Calu3 (cell line): ENCODE data around the gene CLEC9A. TPM values are rescaled to one million over a fixed set of nuclear protein-coding genes. Genes with fewer than 3 reads are reported as not detected.

ENCODE experiments used
- BruUV-seq: library from RNA; stranded (reverse); fragments of 400-500 nt; replicated peaks from 2 replicates; lab custom pipeline; 2021; lab: Mats Ljungman, UMichigan
- CTCF ChIA-PET: fragments of 300-600 bp; sonication (Branson Sonifier 250); formaldehyde crosslinking; loops from one replicate; lab custom pipeline; 2022; ENCODE audit warnings: antibody characterized with exemption; lab: Charles Lee
- DNase-seq: peaks from one replicate; pipeline ENCODE4 v3.0.0; 2022
- H3K27ac Mint-ChIP-seq: one replicate; pipeline ENCODE4 v1.8.0; 2022; ENCODE audit warnings: mixed read lengths; ENCODE audit not compliant: unreplicated experiment
- H3K27me3 Mint-ChIP-seq: one replicate; pipeline ENCODE4 v1.8.0; 2022; ENCODE audit warnings: mixed read lengths; ENCODE audit not compliant: unreplicated experiment
- H3K36me3 Mint-ChIP-seq: one replicate; pipeline ENCODE4 v1.8.0; 2022; ENCODE audit warnings: mild to moderate bottlenecking, moderate library complexity, mixed read lengths; ENCODE audit not compliant: insufficient read depth, unreplicated experiment
- H3K4me1 Mint-ChIP-seq: one replicate; pipeline ENCODE4 v1.8.0; 2022; ENCODE audit warnings: mild to moderate bottlenecking, low read depth, mixed read lengths; ENCODE audit not compliant: unreplicated experiment
- H3K4me3 Mint-ChIP-seq: one replicate; pipeline ENCODE4 v1.8.0; 2022; ENCODE audit warnings: mild to moderate bottlenecking, low read depth, moderate library complexity, mixed read lengths; ENCODE audit not compliant: unreplicated experiment
- H3K9me3 Mint-ChIP-seq: one replicate; pipeline ENCODE4 v1.8.0; 2022; ENCODE audit warnings: low read depth, mixed read lengths; ENCODE audit not compliant: unreplicated experiment
- intact Hi-C: fragments of 100-400 bp; cut with micrococcal nuclease; formaldehyde crosslinking; loops from one replicate; pipeline ENCODE4 v1.10.0; 2022; ENCODE audit not compliant: unreplicated experiment
- total RNA-seq: library from RNA; stranded (reverse); gene quantifications from 2 replicates; pipeline ENCODE4 v1.2.3, GENCODE V29; 2022
- TF ChIP-seq, protein P1 (sequence below): fragments of 200-600 bp; IDR thresholded peaks from one replicate; pipeline ENCODE4 v1.8.0; 2022; ENCODE audit warnings: antibody characterized with exemption; ENCODE audit not compliant: unreplicated experiment

Gene CLEC9A
- total RNA-seq, 1 experiment from 2014 or later = not detected

DNA sequence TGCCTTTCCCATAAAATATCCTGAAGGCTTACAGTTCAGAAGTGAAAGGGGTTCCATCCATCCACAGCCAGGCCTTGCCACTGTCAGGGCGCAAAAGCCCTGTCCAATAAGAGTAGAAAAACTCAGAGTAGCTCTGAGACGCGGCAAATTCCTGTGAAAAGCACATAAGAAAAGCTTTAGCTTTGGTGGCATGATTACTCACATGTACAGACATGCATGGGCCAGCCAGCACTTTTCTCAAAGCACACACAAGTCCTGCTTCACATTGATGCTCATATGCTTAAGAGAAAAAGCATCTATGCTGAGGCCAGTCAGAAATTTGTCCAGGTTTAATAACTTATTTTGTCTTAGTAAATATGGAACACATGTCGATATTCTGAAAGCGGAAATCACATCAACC lies 42.8 kb downstream of the CLEC9A start:
- Mint-ChIP-seq H3K27ac (no peak overlapping the region), H3K4me3 (no peak overlapping the region), H3K4me1 (peaks cover 13% of the 10 kb centered on the region), H3K9me3 (no peaks in the 10 kb centered on the region), H3K36me3 (no peaks in the 10 kb centered on the region), H3K27me3 (no peaks in the 10 kb centered on the region)
- TF ChIP-seq, protein P1, sequence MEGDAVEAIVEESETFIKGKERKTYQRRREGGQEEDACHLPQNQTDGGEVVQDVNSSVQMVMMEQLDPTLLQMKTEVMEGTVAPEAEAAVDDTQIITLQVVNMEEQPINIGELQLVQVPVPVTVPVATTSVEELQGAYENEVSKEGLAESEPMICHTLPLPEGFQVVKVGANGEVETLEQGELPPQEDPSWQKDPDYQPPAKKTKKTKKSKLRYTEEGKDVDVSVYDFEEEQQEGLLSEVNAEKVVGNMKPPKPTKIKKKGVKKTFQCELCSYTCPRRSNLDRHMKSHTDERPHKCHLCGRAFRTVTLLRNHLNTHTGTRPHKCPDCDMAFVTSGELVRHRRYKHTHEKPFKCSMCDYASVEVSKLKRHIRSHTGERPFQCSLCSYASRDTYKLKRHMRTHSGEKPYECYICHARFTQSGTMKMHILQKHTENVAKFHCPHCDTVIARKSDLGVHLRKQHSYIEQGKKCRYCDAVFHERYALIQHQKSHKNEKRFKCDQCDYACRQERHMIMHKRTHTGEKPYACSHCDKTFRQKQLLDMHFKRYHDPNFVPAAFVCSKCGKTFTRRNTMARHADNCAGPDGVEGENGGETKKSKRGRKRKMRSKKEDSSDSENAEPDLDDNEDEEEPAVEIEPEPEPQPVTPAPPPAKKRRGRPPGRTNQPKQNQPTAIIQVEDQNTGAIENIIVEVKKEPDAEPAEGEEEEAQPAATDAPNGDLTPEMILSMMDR = no peak
- no peak for DNase-seq
- CTCF ChIA-PET = no interaction called here
- BruUV-seq = no TSS peak
- intact Hi-C loops = no loop called here

DNA sequence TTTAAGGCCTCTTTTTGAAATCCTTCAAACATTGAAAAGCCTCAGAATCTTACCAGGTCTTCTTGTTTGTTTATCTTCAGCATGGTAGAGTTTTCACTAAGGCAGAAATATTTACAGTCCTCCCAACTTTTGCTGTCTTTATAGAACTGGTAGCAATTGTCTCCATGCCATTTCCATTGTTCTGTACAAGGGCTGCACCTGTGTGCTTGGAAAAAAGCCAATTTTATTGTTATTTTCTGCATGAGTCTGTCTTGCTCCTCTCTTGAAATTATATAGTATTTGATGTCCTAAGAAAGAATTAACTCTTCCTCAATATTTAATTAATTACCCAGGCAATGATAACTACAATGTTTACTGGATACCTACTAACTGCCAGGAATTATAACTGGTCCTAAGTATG lies 45.0 kb downstream of the CLEC9A start:
- no TSS peak for BruUV-seq
- intact Hi-C loops = no loop called here
- Mint-ChIP-seq H3K4me3 (no peak overlapping the region), H3K27ac (no peak overlapping the region), H3K36me3 (no peaks in the 10 kb centered on the region), H3K27me3 (no peaks in the 10 kb centered on the region), H3K4me1 (no peaks in the 10 kb centered on the region), H3K9me3 (no peaks in the 10 kb centered on the region)
- no peak for DNase-seq
- TF ChIP-seq, protein P1 = no peak
- CTCF ChIA-PET = no interaction called here

DNA sequence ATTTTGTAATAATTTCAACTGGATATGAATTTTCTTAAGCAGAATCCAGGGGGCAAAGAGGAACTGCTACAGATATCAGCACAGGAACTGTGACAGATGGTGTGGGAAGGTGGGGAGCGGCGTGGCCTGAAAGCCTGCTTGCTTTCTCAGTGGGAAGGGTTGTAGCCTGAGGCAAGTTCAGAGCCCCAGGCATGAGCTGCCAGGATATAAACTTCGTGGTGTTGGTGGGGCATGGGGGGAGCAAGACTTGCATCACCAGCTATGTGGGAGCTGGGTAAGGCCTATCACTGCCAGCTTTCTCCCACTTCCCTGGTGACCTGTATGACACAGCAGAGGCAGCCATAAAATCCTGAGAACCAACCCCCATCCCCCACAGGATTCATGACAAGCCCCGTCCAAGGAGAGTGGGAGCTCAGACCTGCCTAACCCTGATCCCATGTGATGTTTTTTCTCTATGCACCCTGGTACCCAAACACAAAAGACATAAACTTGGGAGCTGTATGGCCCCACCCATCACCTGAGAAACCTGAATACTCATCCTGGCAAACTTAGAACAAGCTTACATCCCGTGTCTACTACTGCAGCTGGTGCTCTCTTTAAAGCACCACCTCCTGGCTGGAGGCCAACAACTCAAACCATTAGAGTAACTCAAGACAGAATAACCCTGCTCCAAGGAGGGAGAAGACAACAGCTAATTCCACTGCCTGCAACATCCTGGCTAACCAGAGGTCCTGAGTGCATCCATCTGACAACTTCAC lies 51.8 kb downstream of the CLEC9A start:
- CTCF ChIA-PET = no interaction called here

DNA sequence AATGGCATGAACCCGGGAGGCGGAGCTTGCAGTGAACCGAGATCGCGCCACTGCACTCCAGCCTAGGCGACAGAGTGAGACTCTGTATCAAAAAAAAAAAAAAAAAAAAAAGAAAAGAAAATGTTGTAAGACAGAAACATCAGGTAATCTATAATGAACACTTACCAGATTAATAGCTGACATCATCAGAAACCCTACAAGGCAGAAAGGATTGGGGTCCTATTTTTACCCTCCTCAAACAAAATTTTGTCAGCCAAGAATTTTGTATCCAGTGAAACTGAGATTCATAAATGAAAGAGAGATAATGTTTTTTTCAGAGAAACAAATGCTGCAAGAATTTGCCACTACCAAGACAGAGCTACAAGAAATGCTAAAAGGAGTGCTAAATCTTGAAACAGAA lies 54.3 kb downstream of the CLEC9A start:
- TF ChIP-seq, protein P1 = no peak
- Mint-ChIP-seq H3K4me3 (no peak overlapping the region), H3K36me3 (no peaks in the 10 kb centered on the region), H3K27ac (no peak overlapping the region), H3K4me1 (peaks cover 9% of the 10 kb centered on the region), H3K27me3 (no peaks in the 10 kb centered on the region), H3K9me3 (no peaks in the 10 kb centered on the region)
- intact Hi-C loops = no loop called here
- CTCF ChIA-PET = interaction anchor here (0.6 to 0.8 kb wide), 3 partner anchors 126 to 1966 kb away, joined by 3 to 4 read pairs (median 3); no protein-coding TSS in a partner anchor
- BruUV-seq = no TSS peak
- no peak for DNase-seq

More for the DNA sequence above, 51.8 kb downstream of the CLEC9A start:
- BruUV-seq = no TSS peak
- no peaks in the 10 kb centered on the region for H3K27me3 Mint-ChIP-seq
- TF ChIP-seq, protein P1 = no peak
- H3K36me3 Mint-ChIP-seq = no peaks in the 10 kb centered on the region
- no peak for DNase-seq
- peaks cover 9% of the 10 kb centered on the region for H3K4me1 Mint-ChIP-seq
- intact Hi-C loops = no loop called here
- no peaks in the 10 kb centered on the region for H3K9me3 Mint-ChIP-seq
- no peak overlapping the region for H3K4me3 Mint-ChIP-seq
- H3K27ac Mint-ChIP-seq = no peak overlapping the region
